HG02852 (cell line): ENCODE data around the gene RNF130.

Source experiments
- ATAC-seq: cut with Tn5 transposase; IDR thresholded peaks from one replicate; pipeline ENCODE4 v1.9.1; 2021; ENCODE audit warnings: mild to moderate bottlenecking, moderate library complexity; ENCODE audit not compliant: unreplicated experiment

Gene RNF130

DNA sequence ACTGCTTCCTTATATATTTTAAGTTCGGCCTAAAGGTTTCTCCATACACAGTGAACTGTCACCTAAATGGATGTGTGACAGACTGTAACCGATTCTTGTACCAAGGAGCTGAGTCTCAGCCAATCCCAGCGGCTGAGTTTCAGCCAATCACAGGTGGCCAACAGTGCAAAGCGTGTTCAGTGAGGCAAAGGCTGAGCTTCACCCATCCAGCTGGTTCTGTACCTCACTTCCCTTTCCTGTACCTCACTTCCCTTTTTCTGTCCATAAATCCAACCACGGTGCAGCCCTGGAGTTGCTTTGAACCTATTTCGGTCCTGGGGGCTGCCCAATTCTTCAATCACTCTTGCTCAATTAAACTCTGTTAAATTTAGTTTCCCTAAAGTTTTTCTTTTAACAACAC is 148.1 kb downstream of the RNF130 start:
- no peak for ATAC-seq

- no peak for ATAC-seq
These were observed 151.4 kb downstream of the RNF130 start for GRCh38 chr5:179920175-179920574.

DNA sequence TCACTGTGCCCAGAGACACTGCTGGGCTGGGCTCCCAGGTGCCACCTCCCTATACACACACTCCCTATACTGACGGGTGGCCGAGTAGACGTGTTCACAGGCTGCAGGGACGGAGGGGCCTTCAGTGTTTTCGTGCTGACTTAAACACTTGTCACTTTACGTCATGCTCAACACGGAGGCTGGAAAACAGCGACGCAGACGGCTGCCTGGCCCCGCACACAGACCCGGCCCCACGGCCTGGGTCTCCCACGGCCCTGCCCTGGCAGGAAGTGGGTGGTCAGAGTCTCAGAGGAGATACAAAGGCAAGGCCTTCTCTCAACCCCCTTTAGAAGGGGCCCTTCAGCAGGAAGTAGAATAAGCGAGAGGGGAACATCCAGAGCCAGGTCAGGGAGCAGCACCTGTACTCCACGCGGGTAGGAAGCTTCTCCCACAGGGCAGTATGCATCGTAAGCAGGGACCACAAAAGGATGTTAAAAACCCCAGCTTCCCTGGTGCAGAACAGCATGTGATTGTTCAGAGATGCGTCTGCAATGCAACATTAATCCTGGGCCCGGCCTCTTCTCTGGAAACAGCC is 152.0 kb downstream of the RNF130 start:
- no peak for ATAC-seq

GRCh38 chr5:179918742-179919486 is 152.6 kb downstream of the RNF130 start:
- ATAC-seq: no peak

- ATAC-seq: no peak
These were observed 155.0 kb downstream of the RNF130 start for GRCh38 chr5:179916523-179916922.

DNA sequence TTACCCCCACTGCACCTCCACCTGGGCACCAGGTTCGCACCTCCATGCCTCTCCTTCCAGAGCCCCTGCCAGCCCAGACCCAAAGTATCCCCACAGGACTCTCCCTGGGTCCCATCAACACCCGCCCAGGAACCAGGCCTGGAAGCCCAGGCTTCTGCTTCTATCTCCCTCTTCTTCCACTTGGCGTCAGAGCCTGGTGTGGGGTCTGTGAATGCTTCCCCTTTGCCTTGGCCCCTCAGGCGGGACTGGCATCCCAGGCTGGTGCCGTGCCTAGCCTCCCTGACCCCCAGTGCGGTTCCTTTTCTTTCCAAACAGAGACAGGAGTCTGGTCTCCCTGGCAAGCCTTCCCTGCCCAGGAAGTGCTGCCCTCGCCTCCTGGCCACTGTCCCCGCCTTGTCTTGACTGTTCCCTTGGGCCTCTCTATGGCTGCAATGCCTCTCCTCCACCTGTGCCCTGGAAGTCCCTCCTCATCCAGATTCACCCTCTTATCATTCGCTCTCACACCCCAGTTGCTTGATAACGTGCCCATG is 156.1 kb downstream of the RNF130 start:
- no peak for ATAC-seq

GRCh38 chr5:179914032-179914755 is 157.4 kb downstream of the RNF130 start:
- ATAC-seq: no peak

DNA sequence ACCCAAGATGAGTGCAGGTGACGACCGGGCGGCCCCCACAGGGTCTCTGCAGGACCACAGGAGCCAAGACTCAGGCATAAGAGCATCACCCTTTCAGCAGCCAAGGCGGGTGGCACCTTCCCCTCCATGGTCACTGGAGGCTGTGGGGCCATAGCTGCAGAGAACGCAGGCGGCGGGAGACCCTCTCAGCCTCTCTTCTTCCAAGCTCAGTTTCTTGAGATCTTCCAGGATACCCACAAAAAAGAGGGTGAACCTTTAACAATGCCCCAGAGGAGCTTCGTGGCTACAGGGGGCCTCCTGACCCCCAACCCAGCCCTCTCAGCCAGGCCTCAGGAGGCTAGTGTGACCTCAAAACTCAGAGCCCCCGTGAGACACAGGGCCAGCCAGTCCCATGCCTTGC is 158.1 kb downstream of the RNF130 start:
- no peak for ATAC-seq

DNA sequence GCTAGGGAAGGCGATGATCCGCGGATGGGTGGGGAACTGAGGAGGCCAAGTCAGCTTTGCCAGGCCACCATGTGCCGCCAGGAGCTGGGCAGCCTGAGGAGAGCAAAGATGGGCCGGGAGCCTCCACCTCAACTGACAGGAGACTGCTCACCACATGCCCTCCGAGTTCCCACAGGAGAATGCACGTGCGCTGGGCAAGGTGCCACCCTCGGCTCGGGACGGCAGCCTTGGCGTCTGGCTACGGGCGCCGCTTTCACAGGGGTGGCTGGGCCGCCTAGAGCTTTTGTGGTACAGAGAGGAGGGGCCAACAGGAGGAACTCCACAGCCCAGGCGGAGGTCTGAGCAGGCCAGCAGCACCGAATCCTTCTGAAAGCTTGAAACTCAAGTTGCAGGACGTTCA is 158.6 kb downstream of the RNF130 start:
- ATAC-seq: no peak

GRCh38 chr5:179912386-179912785 is 159.2 kb downstream of the RNF130 start:
- no peak for ATAC-seq

GRCh38 chr5:179909224-179909623 is 162.3 kb downstream of the RNF130 start:
- no peak for ATAC-seq

GRCh38 chr5:179908528-179908927 is 163.0 kb downstream of the RNF130 start:
- ATAC-seq: no peak

- peak; percentile 86 for ATAC-seq
These were observed 163.8 kb downstream of the RNF130 start, which contains the start of gene TBC1D9B for GRCh38 chr5:179907556-179908324. TBC1D9B (minus strand) TSS chr5:179907897; CDS start chr5:179907821, 76 bp downstream.

DNA sequence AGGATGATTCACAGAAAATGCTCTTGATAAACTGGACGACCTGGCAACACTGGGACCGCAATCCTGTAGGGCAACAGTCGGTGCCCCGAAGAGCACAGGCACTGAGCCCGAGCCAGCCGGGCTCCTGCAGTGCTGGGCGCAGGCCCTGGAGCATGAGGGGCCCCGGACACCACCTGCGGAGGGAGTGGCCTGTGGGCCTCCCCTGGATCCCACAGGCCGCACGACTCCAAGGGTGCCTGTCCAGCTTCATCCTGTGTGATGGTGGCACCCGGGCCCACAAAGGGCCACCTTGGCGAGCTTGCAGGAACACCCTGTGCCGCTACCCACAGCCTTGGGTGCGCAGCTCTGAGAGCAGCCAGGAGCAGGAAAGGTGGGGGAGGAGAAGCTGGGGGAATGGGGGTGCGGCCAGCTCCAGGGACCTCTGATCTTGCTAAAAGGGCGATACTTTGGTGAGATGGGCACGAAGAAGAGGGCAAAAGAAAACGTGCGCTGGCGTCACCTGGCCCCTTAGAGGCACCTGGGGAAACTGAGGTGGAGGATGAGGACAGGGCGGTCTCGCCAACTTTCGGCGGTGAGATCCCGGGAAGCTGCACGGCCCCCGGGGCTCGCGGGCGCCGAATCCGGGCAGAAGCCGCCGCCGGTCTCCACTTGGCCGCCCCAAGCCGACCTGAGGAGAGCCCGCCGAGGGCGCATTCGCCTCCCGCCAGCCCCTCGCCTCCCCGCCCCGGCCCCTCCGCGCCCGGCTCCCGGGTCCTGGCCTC is 164.6 kb downstream of the RNF130 start:
- ATAC-seq: no peak

DNA sequence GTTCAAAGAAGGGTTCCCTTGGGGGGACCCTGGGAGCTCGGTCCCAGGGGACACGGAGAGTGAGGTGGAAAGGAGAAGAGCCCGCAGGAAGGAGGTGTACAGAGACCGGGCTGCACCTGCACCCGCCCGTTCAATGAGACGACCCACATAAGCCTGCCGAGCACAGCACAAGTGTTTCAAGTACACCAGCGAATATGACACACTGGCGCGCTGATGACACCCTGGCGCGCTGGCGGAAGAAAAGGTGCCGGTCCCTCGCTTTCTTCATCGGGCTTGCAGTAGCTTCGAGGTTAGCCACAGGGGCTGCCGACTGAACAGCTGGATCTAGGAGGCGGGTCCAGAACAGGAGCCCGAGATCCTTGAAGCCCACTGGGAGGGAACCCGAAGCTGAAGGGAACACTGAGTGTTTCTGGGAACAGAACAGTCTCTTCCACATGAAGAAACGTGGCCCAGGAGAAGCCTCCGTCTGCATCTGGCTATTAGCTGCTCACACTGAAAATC is 165.2 kb downstream of the RNF130 start:
- ATAC-seq: no peak

- ATAC-seq: no peak
These were observed 166.4 kb downstream of the RNF130 start for GRCh38 chr5:179905161-179905560.
